Spleen (tissue), 7 donors: ENCODE data around the gene HINFP.

Experiments used
- POLR2A ChIP-seq, 3 donors: fragments of 450-650 bp; IDR thresholded peaks; one replicate each; pipeline ENCODE4 v1.5.1; 2017; ENCODE audit warnings: antibody characterized with exemption in 3 of 3, mild to moderate bottlenecking in 1 of 3
- TF ChIP-seq, protein P1 (sequence below), 11 experiments: fragments of 200-600 bp in 7 of 11; fragments of 450-650 bp in 4 of 11; sonication (generic) in 4 of 11; IDR thresholded peaks in 8 of 11; conservative IDR thresholded peaks in 3 of 11; 1 replicate in 7 of 11; 2 replicates in 4 of 11; pipeline versions ENCODE4 v1.4.0 to v1.8.0; 2016 to 2021; ENCODE audit warnings: antibody characterized with exemption in 11 of 11, inconsistent platforms in 4 of 11, mild to moderate bottlenecking in 1 of 11
- donor health status: DM: no; HTN: no; CAD: no; lungs with moderate emphysema.
- donor health status: DM: no; HTN: no; CAD: no.
- donor health status: DM: no; HTN: no; CAD: no.

DNA sequence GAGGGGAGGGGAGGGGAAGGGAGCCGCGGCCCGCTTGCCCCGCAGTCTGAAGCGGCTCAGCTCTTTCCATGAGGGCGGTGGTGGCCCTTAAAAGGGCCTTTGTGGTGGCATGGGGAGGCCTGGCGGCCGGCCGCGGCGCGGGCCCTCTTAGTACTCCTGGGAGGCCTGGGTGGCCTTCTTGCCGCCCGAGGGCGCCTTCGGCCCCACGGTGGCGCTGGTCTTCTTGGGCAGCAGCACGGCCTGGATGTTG lies 26.6 kb upstream of the HINFP start:
- no peak for TF ChIP-seq POLR2A (IDR thresholded peaks at IDR 0.05)
- TF ChIP-seq, protein P1, sequence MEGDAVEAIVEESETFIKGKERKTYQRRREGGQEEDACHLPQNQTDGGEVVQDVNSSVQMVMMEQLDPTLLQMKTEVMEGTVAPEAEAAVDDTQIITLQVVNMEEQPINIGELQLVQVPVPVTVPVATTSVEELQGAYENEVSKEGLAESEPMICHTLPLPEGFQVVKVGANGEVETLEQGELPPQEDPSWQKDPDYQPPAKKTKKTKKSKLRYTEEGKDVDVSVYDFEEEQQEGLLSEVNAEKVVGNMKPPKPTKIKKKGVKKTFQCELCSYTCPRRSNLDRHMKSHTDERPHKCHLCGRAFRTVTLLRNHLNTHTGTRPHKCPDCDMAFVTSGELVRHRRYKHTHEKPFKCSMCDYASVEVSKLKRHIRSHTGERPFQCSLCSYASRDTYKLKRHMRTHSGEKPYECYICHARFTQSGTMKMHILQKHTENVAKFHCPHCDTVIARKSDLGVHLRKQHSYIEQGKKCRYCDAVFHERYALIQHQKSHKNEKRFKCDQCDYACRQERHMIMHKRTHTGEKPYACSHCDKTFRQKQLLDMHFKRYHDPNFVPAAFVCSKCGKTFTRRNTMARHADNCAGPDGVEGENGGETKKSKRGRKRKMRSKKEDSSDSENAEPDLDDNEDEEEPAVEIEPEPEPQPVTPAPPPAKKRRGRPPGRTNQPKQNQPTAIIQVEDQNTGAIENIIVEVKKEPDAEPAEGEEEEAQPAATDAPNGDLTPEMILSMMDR (IDR thresholded peaks at IDR 0.05 in 8 of 11, conservative IDR thresholded peaks at IDR 0.05 in 3 of 11): peak in 9 of 11 experiments; percentile 54 to 90 (median 81)
